ENCODE results near the gene RPS4Y1. TPM values are rescaled to one million over a fixed set of nuclear protein-coding genes. Genes with fewer than 3 reads are reported as not detected.

The RPS4Y1 gene
- total RNA-seq, 1 donor from 2014 or later, result 376 TPM

DNA sequence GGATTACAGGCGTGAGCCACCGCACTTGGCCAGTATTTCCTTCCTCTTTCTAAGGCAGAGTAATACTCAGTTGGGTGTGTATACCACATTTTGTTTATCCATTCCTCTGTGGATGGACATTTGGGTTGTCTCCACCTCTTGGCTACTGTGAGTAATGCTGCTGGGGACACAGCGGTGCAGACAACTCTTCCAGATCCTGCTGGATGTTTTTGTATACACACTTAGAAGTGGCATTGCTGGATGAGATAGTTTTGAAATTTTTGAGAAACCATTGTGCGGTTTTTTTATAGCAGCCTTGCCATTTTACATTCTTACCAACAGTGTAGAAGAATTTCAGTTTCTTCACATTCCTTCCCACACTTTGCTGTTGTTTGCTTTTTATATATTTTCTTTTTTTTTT, 16.3 kb downstream of the RPS4Y1 start:
- CTCF ChIA-PET, result no interaction called here
- DNase-seq (no peak), ATAC-seq (ENCODE audit: low read depth) (no peak)
- TF ChIP-seq, protein P1, sequence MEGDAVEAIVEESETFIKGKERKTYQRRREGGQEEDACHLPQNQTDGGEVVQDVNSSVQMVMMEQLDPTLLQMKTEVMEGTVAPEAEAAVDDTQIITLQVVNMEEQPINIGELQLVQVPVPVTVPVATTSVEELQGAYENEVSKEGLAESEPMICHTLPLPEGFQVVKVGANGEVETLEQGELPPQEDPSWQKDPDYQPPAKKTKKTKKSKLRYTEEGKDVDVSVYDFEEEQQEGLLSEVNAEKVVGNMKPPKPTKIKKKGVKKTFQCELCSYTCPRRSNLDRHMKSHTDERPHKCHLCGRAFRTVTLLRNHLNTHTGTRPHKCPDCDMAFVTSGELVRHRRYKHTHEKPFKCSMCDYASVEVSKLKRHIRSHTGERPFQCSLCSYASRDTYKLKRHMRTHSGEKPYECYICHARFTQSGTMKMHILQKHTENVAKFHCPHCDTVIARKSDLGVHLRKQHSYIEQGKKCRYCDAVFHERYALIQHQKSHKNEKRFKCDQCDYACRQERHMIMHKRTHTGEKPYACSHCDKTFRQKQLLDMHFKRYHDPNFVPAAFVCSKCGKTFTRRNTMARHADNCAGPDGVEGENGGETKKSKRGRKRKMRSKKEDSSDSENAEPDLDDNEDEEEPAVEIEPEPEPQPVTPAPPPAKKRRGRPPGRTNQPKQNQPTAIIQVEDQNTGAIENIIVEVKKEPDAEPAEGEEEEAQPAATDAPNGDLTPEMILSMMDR (IDR thresholded peaks at IDR 0.05), result no peak
- no peak overlapping the region for H3K4me3 Mint-ChIP-seq
- no peak overlapping the region for H3K27ac Mint-ChIP-seq
- no peaks in the 10 kb centered on the region for H3K27me3 Mint-ChIP-seq
- H3K4me1 Mint-ChIP-seq, result peaks cover 2% of the 10 kb centered on the region
- no peaks in the 10 kb centered on the region for H3K9me3 Mint-ChIP-seq
- intact Hi-C loops (cut with micrococcal nuclease), result no loop called here
- peaks cover 88% of the 10 kb centered on the region for H3K36me3 Mint-ChIP-seq (ENCODE audit: low read depth)
- POLR2A ChIA-PET, result no interaction called here

DNA sequence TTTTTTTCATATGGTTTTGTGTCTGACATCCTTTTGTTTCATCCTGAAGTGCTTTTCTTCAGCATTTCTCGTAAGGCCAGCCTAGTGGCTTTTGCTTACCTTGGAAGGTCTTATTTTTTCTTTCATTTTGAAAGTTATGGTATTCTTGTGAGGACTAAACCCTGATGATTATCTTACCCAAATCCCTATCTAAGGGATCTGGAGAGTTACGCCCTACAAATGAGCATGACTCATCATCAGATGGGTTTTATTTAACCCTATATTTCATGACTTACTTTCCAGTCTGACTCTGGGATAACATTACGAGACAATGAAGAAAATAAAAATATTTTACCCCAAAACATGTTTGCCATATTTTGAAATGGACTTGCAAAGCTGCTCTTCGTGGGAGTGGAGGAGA, 18.4 kb downstream of the RPS4Y1 start:
- ChIA-PET CTCF (no interaction called here), POLR2A (no interaction called here)
- ATAC-seq (ENCODE audit: low read depth), result no peak
- peaks cover 2% of the 10 kb centered on the region for H3K4me1 Mint-ChIP-seq
- H3K27ac Mint-ChIP-seq, result no peak overlapping the region
- intact Hi-C loops (cut with micrococcal nuclease), result no loop called here
- TF ChIP-seq, protein P1 (IDR thresholded peaks at IDR 0.05), result no peak
- no peaks in the 10 kb centered on the region for H3K27me3 Mint-ChIP-seq
- no peak overlapping the region for H3K4me3 Mint-ChIP-seq
- no peaks in the 10 kb centered on the region for H3K9me3 Mint-ChIP-seq
- H3K36me3 Mint-ChIP-seq (ENCODE audit: low read depth), result peaks cover 88% of the 10 kb centered on the region
- DNase-seq, result no peak

- ChIA-PET CTCF (no interaction called here), POLR2A (no interaction called here)
- Mint-ChIP-seq H3K4me3 (no peak overlapping the region), H3K27me3 (no peaks in the 10 kb centered on the region), H3K9me3 (no peaks in the 10 kb centered on the region), H3K36me3 (ENCODE audit: low read depth) (peaks cover 87% of the 10 kb centered on the region), H3K4me1 (peaks cover 2% of the 10 kb centered on the region), H3K27ac (no peak overlapping the region)
- ATAC-seq (ENCODE audit: low read depth), result no peak
- intact Hi-C loops (cut with micrococcal nuclease), result no loop called here
- DNase-seq, result no peak
- TF ChIP-seq, protein P1 (IDR thresholded peaks at IDR 0.05), result no peak
Observed at GRCh38 chrY:2860511-2860910, 19.1 kb downstream of the RPS4Y1 start.

- H3K27me3 Mint-ChIP-seq, result no peaks in the 10 kb centered on the region
- no peaks in the 10 kb centered on the region for H3K4me1 Mint-ChIP-seq
- H3K4me3 Mint-ChIP-seq, result no peak overlapping the region
- no peak for DNase-seq
- no peak overlapping the region for H3K27ac Mint-ChIP-seq
- TF ChIP-seq, protein P1 (IDR thresholded peaks at IDR 0.05), result no peak
- ChIA-PET CTCF (no interaction called here), POLR2A (no interaction called here)
- intact Hi-C loops (cut with micrococcal nuclease), result no loop called here
- H3K9me3 Mint-ChIP-seq, result peaks cover 2% of the 10 kb centered on the region
- ATAC-seq (ENCODE audit: low read depth), result no peak
- peaks cover 66% of the 10 kb centered on the region for H3K36me3 Mint-ChIP-seq (ENCODE audit: low read depth)
Observed at GRCh38 chrY:2866581-2866980, 25.2 kb downstream of the RPS4Y1 start.

- intact Hi-C loops (cut with micrococcal nuclease), result no loop called here
- Mint-ChIP-seq H3K27me3 (no peaks in the 10 kb centered on the region), H3K4me3 (no peak overlapping the region), H3K9me3 (peaks cover 2% of the 10 kb centered on the region), H3K4me1 (no peaks in the 10 kb centered on the region), H3K27ac (no peak overlapping the region), H3K36me3 (ENCODE audit: low read depth) (peaks cover 66% of the 10 kb centered on the region)
- POLR2A ChIA-PET, result no interaction called here
- CTCF ChIA-PET, result no interaction called here
- TF ChIP-seq, protein P1 (IDR thresholded peaks at IDR 0.05), result no peak
- ATAC-seq (ENCODE audit: low read depth) (no peak), DNase-seq (no peak)
Observed at GRCh38 chrY:2867469-2867868, 26.1 kb downstream of the RPS4Y1 start.

Measured in activated B cell treated with CpG ODN at 0.5 μM for 24 hours (primary cell).